ENCODE data around the gene SMO.
"Not testable (repeated sequence)": the region's sequence is repeated elsewhere in the genome, so short reads cannot be mapped to it uniquely, and the experiment has no call there.

Gene SMO

DNA sequence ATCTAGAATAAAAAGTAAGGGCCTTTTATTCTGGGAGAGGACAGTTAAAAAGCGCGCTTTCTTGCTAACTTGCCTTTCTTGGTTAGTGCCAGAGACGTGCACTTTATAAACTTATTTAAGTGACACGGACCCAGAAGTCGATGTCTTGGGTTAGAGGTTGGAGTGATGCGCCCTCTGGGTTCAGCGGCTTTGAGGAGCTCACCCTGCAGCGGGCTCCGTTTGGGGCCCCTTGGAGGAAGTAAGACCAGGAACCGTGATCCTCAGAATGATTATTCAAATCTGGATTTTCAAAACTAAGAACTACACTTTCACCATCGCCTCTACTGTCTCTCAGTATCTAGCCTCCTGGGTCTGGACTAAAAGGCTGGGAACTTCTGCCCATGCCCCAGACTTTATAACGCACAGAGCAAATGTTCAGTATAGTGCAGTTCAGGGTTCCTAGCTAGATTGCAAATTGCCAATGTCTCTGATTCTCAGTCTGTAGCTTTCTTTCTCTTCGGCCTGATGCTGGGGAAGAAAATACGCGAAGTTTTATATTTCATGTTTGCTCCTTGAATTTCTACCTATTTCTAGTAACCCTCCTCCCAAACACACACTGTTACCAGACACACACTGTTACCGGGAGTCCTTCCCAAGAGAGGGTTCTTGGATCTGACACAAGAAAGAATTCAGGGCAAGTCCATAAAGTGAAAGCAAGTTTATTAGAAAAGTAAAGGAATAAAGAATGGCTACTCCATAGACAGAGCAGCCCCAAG is 18.6 kb upstream of the SMO start:
- DNase-seq (ENCODE audit: low spot score) = no peak

DNA sequence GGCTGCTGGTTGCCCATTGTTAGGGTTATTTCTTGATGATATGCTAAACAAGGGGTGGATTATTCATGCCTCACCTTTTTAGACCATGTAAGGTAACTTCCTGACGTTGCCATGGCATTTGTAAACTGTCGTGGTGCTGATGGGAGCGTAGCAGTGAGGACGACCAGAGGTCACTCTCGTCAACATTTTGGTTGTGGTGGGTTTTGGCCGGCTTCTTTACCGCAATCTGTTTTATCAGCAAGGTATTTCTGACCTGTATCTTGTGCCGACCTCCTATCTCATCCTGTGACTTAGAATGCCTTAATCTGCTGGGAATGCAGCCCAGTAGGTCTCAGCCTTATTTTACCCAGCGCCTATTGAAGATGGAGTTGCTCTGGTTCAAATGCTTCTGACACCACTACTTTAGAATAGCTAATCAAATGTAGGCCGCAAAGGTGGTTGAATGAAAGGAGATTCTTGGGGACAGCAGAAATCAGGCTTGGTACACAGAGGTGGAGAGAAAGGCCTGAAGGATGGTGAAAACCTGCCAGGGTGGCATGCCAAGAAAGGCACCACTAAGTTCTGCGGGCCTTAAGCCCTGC is 17.9 kb upstream of the SMO start:
- DNase-seq (ENCODE audit: low spot score) = no peak

DNA sequence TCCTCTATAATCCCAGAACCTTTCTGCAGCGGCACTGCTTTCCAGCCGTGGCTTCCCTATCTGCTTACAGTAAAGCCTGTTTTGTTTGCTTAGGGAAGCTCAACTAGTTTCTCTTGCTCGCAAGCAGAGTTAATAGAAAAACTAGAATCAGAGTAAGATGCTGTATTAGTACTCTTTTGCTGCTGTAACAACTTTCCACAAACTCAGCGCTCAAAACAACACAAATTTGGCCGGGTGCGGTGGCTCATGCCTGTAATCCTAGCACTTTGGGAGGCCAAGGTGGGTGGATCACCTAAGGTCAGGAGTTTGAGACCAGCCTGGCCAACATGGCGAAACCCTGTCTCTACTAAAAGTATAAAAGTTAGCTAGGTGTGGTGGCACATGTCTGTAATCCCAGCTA is 14.6 kb upstream of the SMO start:
- not testable (repeated sequence) for DNase-seq (ENCODE audit: low spot score)

DNA sequence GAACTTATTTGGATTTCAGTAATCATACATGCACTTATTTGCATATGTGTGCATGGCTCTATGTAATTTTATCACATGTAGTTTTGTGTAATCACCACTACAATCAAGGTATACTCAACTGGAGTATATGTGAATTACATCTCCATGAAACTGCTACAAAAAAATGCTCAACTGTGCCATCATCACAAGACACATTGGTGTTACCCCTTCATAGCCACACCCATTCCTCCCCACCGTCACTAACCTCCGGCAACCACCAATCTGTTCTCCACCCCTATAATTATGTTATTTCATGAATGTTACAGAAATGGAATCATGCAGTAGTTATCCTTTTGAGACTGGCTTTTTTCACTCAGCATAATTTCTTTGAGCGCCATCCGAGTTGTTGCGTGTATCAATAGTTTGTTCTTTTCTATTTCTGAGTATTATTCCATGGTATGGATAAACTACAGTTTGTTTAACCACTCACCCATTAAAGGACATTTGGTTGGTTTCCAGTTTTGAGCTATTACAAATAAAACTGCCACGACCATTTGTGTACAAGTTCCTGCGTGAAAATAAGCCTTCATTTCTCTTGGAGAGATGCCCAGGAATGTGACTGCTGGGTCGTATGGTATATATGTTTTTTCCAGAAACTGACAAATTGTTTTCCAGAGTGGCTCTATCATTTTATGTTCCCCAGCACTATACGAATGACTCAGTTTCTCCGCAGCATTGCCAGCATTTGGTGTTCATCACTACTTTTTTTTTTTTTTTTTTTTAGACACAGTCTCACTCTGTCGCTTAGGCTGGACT is 11.3 kb upstream of the SMO start:
- no peak for DNase-seq (ENCODE audit: low spot score)

DNA sequence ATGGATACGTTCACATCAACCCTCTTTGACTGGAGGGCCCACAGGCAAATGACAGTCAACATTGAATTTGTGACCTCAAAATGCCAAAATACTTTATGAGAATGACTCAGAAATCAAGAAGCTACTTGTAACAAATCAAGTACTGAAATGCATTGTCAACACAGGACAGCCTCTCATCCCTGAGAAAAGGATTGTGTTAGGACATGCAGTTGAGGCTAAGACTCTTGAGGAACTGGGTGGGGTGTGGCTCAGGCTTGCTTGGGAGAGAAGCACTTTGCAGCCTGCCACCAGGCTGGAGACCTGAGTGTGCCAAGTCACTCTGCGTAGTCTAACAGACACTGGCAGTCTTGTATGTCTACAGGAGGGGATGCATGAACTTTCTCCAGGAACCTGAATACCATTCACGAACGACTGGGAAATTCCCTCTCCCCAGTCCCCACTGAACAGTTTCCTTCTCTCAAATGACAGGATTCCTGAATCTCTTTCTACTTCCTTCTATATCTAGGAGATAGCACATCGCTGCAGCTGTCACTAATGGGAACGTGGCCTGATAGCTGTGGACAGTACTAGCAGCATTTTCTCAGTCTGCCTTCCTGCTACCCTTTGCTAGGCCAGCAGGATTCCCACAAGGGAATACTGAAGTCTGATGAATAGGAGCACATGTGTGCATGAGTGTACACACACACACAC is 3.3 kb upstream of the SMO start:
- DNase-seq (ENCODE audit: low spot score) = no peak

DNA sequence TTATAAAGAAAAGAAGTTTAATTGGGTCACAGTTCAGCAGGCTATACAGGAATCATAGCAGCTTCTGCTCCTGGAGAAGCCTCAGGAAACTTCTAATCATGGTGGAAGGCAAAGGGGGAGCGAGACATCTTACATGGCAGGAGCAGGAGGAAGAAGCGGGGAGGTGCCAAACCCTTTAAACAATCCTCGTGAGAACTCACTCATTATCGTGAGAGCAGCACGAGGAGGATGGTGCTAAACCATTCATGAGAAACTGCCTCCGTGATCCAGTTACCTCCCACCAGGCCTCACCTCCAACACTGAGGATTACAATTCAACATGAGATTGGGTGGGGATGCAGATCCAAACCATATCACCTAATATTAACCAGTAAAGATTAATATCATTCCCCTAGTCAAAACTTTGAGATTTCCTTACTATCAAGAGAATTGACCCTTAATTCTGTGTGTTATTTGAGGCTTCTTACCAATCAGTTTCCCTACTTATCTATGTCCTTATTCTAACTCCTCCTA is 1.6 kb upstream of the SMO start:
- DNase-seq (ENCODE audit: low spot score) = no peak

DNA sequence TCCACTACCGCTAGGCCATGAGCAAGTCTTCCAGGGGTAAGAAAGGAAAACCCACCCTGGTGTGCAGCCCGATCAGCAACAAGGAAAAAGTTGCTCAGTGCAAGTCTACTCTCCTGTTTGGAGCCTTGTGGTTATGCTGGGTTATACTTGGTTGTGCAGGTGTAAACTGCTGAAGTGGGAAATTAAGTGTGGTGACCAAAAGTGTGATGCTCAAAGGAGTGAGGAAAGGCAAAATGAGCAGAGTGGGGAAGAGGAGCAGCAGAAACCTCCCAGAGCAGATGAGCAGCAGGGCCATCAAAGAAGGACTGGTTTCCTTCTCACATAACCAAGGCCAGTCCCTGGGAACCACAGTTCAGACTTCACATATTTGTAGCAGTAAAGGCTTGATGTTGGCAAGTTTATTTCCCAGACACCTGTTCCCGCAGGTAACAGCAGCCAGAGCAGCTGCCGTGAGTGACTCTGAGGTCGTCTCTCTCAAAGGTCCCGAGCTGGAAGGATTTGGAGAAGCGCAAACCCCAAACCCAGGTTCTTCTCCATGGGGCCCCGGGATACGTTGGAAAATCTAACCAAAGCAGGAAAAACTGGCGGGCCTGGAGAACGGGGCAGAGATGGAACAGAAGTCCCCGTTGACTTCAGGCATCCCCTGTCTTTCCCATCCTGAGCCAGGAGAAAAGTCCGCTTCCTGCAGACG is 607 bp upstream of the SMO start:
- no peak for DNase-seq (ENCODE audit: low spot score)

DNA sequence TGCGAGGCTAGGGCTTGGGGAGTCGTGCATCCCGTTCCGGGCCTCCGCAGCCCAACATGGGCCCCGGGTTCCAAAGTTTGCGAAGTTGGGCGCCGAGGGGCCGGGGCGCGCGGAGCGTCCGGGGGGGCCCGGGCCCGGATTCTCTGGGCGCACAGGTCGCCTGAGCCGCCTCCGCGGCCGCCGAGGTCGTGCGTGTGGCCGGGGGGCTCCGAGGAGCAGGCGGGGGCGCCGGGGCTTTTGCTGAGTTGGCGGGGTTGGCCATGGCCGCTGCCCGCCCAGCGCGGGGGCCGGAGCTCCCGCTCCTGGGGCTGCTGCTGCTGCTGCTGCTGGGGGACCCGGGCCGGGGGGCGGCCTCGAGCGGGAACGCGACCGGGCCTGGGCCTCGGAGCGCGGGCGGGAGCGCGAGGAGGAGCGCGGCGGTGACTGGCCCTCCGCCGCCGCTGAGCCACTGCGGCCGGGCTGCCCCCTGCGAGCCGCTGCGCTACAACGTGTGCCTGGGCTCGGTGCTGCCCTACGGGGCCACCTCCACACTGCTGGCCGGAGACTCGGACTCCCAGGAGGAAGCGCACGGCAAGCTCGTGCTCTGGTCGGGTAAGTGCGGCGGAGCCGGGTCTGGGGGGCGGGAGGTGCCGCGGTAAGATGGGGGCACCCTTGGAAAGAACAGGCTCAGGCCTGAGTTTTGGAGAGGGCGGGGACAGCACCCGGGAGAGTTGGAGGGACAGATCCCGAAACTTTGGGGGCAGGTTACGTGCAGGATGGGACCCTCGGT is 643 bp downstream of the SMO start:
- no peak for DNase-seq (ENCODE audit: low spot score)

DNA sequence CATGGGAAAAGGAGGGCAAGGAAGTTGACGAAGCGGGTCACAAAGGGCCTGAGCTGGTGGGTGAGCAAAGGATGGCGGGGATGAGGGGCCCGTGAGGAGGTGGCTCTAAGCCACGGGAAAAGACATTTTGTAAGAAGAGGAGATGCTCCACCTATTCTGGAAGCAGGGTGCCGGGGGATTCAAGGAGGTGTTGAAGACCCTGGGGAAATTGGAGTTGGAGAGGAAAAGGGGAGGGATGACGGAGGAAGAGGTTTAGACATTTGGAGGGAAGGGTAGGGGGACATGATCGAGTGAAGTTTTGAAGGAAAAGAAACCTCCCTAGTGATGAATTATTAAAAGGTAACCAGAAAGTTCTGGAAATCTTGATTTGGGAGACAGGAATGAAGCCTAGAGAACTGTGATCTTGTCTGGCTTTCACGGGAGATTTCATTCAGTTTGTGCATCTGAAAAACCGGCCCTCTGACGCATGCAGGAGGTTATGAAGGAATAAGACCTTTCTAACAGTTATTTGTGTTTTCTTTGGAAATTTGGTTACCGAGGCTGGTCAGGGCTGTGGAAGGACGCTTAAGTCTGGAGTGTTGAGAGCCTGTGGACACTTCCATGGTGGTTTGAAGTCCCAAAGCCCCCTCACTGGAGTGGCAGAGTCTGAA is 1.4 kb downstream of the SMO start:
- no peak for DNase-seq (ENCODE audit: low spot score)

DNA sequence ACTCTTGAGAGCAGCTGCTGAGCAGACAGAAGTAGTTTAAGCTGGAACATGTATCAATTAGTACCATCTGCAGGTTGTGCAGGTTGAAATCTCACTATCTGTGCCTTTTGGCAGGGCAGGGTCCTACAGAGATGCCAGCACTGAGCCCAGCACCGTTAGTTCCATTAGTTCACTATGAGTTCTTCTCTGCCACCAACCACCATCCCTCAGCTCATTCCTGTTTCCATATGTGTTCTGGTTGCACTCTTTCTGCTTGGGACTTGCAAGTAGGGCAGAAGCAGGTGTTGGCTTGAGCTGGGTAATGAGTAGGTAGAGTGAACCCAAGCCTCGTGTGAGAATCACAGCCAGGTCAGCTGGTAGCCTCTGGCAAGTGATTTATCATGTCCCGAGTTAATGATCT is 2.8 kb downstream of the SMO start:
- no peak for DNase-seq (ENCODE audit: low spot score)

DNA sequence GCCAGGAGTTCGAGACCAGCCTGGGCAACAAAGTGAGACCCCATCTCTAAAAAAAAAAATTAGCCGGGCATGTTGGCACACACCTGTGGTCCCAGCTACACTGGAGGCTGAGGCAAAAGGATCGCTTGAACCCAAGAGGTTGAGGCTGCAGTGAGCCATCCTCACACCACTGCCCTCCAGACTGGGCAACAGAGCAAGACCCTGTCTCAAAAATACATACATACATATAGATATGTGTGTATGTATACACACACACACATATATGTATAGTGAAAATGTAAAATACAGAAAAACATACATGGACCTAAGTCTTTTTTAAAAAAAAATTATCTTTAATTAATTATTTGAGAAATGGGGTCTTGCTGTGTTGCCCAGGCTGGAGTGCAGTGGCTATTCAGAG is 5.5 kb downstream of the SMO start:
- DNase-seq (ENCODE audit: low spot score) = no peak

DNA sequence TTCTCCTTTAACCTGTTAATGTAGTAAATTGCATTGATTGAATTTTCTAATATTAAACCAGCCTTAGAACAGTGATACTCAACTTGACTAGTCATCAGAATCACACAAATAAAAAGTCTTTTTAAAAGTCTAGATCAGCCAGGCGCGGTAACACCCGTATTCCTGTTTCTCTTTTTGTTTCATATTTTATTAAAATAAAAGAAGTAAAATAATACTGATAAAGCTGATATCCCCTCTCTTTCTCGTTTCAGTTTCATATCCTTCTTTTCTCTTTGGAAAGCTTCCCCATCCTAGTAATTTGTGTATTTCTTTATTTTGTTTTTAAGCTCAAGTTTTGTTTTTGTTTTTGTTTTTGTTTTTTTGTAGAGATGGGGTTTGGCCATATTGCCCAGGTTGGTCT is 9.3 kb downstream of the SMO start:
- no peak for DNase-seq (ENCODE audit: low spot score)

DNA sequence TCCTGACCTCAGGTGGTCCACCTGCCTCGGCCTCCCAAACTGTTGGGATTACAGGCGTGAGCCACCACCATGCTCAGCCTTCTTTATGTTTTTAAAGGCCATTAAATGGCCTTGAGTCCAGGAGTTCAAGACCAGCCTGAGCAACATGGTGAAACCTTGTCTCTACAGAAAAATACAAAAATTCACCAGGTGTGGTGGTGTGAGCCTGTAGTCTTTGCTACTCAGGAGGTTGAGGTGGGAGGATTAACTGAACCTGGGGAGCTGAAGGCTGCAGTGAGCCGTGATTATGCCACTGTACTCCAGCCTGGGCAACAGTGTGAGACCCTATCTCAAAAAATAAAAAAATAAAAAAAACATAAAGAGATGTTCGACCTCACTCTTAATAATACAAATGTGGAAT is 11.0 kb downstream of the SMO start:
- no peak for DNase-seq (ENCODE audit: low spot score)

DNA sequence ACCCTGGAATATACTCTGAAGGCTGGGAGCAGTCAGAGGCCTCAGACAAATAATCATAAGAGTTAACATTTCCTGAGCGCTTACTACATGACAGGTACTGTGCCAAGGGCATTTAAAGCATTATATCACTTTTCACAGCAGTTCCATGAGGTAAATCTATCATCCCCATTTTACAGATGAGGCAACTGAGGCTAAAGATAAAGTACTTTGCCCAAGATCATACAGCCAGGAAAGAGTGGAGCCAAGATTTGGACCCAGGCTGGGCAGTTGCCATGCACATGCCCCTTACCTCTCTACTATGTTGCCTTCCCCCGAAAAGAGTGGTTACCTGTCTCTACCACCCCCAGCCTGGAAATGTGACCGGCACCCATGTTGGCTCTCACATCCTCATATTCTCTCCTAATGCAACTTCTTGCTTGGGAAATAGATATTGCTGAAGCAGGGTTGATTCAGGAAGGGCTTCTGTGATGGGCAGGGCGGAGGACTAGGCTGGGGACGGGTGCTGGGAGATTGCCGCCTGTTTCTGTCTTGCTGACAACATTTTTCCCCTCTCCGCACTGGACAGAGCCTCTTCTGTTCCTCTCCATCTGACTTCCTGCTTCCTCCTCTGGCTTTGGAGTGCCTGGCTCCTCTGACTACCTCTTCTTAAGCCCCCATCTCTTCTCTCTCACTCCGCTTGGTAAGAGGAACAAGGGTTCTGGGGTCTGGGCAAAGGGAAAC is 13.8 kb downstream of the SMO start:
- DNase-seq (ENCODE audit: low spot score) = no peak

DNA sequence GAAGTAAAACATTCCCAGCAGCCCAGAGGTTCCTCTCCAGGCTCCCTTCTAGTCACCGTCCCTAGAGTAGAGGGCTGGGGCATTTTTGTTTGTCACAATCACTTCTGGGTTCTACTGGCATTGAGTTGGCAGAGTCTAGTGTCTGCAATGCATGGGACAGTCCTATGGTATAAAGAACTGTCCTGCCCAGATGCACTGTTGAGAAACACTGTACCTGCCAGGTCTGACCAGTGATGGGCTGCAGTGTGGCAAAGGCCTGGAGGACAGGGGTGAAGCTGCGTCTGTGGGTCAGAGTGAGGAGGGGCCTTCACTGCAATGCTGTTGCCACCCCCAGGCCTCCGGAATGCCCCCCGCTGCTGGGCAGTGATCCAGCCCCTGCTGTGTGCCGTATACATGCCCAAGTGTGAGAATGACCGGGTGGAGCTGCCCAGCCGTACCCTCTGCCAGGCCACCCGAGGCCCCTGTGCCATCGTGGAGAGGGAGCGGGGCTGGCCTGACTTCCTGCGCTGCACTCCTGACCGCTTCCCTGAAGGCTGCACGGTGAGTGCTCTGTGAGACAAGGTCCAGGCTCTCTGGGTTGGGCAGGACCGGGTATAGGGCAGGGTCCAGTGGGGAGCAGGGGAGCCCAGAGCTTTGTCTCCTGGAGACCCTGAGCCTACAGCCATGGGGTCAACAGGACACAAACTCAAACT is 14.8 kb downstream of the SMO start:
- DNase-seq (ENCODE audit: low spot score) = no peak

DNA sequence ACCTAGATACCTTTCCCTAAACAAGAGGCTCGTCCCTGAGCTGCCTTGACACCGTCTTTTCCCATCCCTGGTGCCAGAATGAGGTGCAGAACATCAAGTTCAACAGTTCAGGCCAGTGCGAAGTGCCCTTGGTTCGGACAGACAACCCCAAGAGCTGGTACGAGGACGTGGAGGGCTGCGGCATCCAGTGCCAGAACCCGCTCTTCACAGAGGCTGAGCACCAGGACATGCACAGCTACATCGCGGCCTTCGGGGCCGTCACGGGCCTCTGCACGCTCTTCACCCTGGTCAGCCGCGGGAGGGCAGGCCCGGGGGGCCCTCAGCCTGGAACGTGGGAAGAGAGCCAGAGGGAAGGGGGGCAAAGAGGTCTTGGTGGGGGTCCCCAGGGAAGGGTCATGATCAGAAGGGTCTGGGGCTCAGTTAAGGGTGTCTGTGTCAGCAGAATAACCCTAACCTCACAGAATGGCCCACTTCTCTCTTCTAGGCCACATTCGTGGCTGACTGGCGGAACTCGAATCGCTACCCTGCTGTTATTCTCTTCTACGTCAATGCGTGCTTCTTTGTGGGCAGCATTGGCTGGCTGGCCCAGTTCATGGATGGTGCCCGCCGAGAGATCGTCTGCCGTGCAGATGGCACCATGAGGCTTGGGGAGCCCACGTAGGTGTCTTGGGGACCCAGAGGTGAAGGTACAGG is 16.8 kb downstream of the SMO start:
- DNase-seq (ENCODE audit: low spot score) = no peak

DNA sequence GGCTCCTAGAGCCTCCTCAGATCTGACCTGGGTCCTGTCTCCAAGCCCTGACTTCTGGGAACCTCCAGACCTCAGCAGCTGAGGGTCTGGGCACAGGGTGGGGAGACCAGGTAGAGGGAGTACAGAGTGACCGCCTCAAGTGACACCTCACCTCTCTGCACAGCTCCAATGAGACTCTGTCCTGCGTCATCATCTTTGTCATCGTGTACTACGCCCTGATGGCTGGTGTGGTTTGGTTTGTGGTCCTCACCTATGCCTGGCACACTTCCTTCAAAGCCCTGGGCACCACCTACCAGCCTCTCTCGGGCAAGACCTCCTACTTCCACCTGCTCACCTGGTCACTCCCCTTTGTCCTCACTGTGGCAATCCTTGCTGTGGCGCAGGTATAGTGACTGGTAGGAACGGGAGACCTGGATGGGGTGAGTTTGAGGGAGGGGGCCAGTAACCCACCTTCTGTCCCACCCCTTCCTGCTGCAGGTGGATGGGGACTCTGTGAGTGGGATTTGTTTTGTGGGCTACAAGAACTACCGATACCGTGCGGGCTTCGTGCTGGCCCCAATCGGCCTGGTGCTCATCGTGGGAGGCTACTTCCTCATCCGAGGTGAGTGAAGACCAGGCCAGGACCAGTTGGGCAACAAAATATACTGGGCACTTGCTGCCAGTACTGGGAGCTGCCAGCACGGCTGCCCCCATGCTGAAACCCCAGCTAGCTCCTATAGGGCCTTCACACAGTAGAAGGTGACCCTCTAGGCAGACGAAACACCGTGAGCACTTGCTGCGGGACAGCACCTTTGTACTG is 17.8 kb downstream of the SMO start:
- no peak for DNase-seq (ENCODE audit: low spot score)

DNA sequence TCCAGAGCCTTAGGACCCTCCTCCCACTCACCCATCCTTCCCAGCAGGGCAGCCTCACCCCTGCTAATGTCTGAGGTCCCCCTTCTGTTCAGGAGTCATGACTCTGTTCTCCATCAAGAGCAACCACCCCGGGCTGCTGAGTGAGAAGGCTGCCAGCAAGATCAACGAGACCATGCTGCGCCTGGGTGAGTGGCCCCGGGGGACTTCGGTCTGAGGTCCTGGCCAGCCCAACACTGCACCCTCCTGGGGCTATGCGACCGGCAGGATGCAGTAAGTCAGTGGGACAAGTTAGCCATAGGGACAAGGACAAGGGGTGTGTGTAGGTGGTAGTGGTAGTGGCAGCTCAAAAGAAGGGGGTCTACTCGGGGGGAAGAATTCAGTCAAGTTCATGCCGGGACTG is 20.2 kb downstream of the SMO start:
- DNase-seq (ENCODE audit: low spot score) = no peak

All from left forelimb (tissue), 1 donor.